SIG-M5 (cell line): ENCODE data around the gene HNRNPF.
"Not testable (repeated sequence)": the region's sequence is repeated elsewhere in the genome, so short reads cannot be mapped to it uniquely, and the experiment has no call there.

Experiments used
- DNase-seq: peaks from one replicate; lab custom pipeline; 2025; lab: John Stamatoyannopoulos, UW

The HNRNPF gene

GRCh38 chr10:43396061-43396927, 12.7 kb downstream of the HNRNPF start:
- DNase-seq: no peak

- DNase-seq: no peak
Observed at GRCh38 chr10:43395571-43396060, 13.4 kb downstream of the HNRNPF start.

GRCh38 chr10:43394868-43395267, 14.1 kb downstream of the HNRNPF start:
- no peak for DNase-seq

GRCh38 chr10:43393606-43394360, 15.2 kb downstream of the HNRNPF start:
- DNase-seq: no peak

GRCh38 chr10:43393186-43393585, 15.8 kb downstream of the HNRNPF start:
- DNase-seq: not testable (repeated sequence)

GRCh38 chr10:43392748-43393147, 16.2 kb downstream of the HNRNPF start:
- DNase-seq: no peak

- no peak for DNase-seq
Observed at GRCh38 chr10:43391496-43391895, 17.5 kb downstream of the HNRNPF start.

- no peak for DNase-seq
Observed at GRCh38 chr10:43390759-43391158, 18.2 kb downstream of the HNRNPF start.

- no peak for DNase-seq
Observed at GRCh38 chr10:43390333-43390732, 18.7 kb downstream of the HNRNPF start.

GRCh38 chr10:43389867-43390266, 19.1 kb downstream of the HNRNPF start:
- no peak for DNase-seq

GRCh38 chr10:43387678-43388032, 21.3 kb downstream of the HNRNPF start:
- no peak for DNase-seq

- DNase-seq: no peak
Observed at GRCh38 chr10:43386981-43387677, 21.9 kb downstream of the HNRNPF start.

GRCh38 chr10:43386549-43386948, 22.4 kb downstream of the HNRNPF start:
- no peak for DNase-seq

GRCh38 chr10:43385412-43386004, 23.5 kb downstream of the HNRNPF start:
- no peak for DNase-seq

- no peak for DNase-seq
Observed at GRCh38 chr10:43384252-43385221, 24.4 kb downstream of the HNRNPF start.

GRCh38 chr10:43383204-43383971, 25.6 kb downstream of the HNRNPF start:
- DNase-seq: no peak

- no peak for DNase-seq
Observed at GRCh38 chr10:43380610-43381222, 28.3 kb downstream of the HNRNPF start.

GRCh38 chr10:43377424-43377883, 31.5 kb downstream of the HNRNPF start:
- no peak for DNase-seq

GRCh38 chr10:43376828-43377423, 32.1 kb downstream of the HNRNPF start:
- no peak for DNase-seq
